K562 (cell line): ENCODE data around the gene MCCC2. TPM values are rescaled to one million over a fixed set of nuclear protein-coding genes. Genes with fewer than 3 reads are reported as not detected.

Source experiments
- ATAC-seq: fragments of 200-7000 bp; cut with Tn5 transposase; 3 replicates; pipeline ENCODE4 v1.9.1; 2020; ENCODE audit warnings: moderate library complexity
- BruUV-seq: library from RNA; stranded (reverse); fragments of 400-500 nt; replicated peaks from 2 replicates; lab custom pipeline; 2021; lab: Mats Ljungman, UMichigan
- CTCF ChIA-PET: fragments of 300-600 bp; formaldehyde crosslinking; extraction: SDS; loops from one replicate; lab custom pipeline; 2021; ENCODE audit warnings: low intra/inter-chr PET ratio; lab: Yijun Ruan, JAX
- POLR2A ChIA-PET: fragments of 300-600, 350-650 bp; sonication (Branson Sonifier 250); formaldehyde crosslinking; extraction: SDS; loops from one replicate; lab custom pipeline; 2021; ENCODE audit warnings: antibody characterized with exemption, inconsistent platforms; lab: Yijun Ruan, JAX
- DNase-seq, 4 experiments: peaks; one replicate each; pipeline versions ENCODE4 v3.0.0 to v3.0.0-alpha.2; 2011 to 2018; ENCODE audit warnings: low spot score in 3 of 4, mixed read lengths in 3 of 4; ENCODE audit errors: extremely low read depth in 1 of 4
- FAIRE-seq: peaks from 2 replicates; lab custom pipeline; 2011; peaks lifted over from hg19 to GRCh38; lab: Jason Lieb, UNC
- H2AFZ ChIP-seq: 2 replicates; pipeline ENCODE4 v1.6.0; 2011; ENCODE audit warnings: low read depth, low read length, control low read depth, inconsistent platforms
- H3K27ac ChIP-seq: fragments of 200-600 bp; 3 replicates; pipeline ENCODE4 v1.8.0; 2011; ENCODE audit warnings: low read depth, mild to moderate bottlenecking, control low read depth, inconsistent platforms, low read length, moderate library complexity, mixed read lengths; ENCODE audit errors: extremely low read depth
- H3K27me3 ChIP-seq, 2 experiments: fragments of 300-600 bp in 1 of 2; 2 replicates in 1 of 2; 3 replicates in 1 of 2; pipeline versions ENCODE4 v1.6.0 to v1.8.0; 2011; ENCODE audit warnings: inconsistent platforms in 2 of 2, low read length in 2 of 2, mild to moderate bottlenecking in 1 of 2, mixed read lengths in 1 of 2, moderate library complexity in 1 of 2; ENCODE audit not compliant: control insufficient read depth in 2 of 2, insufficient read depth in 2 of 2
- H3K36me3 ChIP-seq: fragments of 300-600 bp; 3 replicates; pipeline ENCODE4 v1.8.0; 2011; ENCODE audit warnings: mild to moderate bottlenecking, low read length, inconsistent platforms; ENCODE audit not compliant: control insufficient read depth, insufficient read depth
- H3K4me1 ChIP-seq, 2 experiments: fragments of 200-600 bp in 1 of 2; replicated peaks in 1 of 2; 2 replicates in 1 of 2; 3 replicates in 1 of 2; pipeline versions ENCODE4 v1.5.1 to v1.8.0; 2011; ENCODE audit warnings: inconsistent platforms in 2 of 2, low read length in 2 of 2, mild to moderate bottlenecking in 1 of 2, mixed read lengths in 1 of 2, moderate library complexity in 1 of 2; ENCODE audit not compliant: control insufficient read depth in 2 of 2, insufficient read depth in 2 of 2
- H3K4me2 ChIP-seq: 2 replicates; pipeline ENCODE4 v1.6.1; 2011; ENCODE audit warnings: low read length, control low read depth, inconsistent platforms, mixed read lengths; ENCODE audit not compliant: insufficient read depth
- H3K4me3 ChIP-seq: fragments of 200-600 bp; sonication (generic), shearing (Covaris generic); 2 replicates; pipeline ENCODE4 v1.5.1; 2016; ENCODE audit warnings: control low read depth, inconsistent platforms
- H3K79me2 ChIP-seq: fragments of 200-600 bp; 3 replicates; pipeline ENCODE4 v1.8.0; 2011; ENCODE audit warnings: low read length, inconsistent platforms; ENCODE audit not compliant: control insufficient read depth, insufficient read depth
- H3K9ac ChIP-seq, 2 experiments: 2 replicates each; pipeline versions ENCODE4 v1.6.0 to v1.6.1; 2011; ENCODE audit warnings: low read depth in 2 of 2, low read length in 2 of 2, control low read depth in 1 of 2, inconsistent platforms in 1 of 2, mild to moderate bottlenecking in 1 of 2, mixed read lengths in 1 of 2; ENCODE audit not compliant: insufficient read depth in 1 of 2
- H3K9me1 ChIP-seq: one replicate; pipeline ENCODE4 v1.6.0; 2011; ENCODE audit warnings: inconsistent platforms, mild to moderate bottlenecking, low read length, moderate library complexity; ENCODE audit not compliant: control insufficient read depth, insufficient read depth
- H3K9me3 ChIP-seq: replicated peaks from 2 replicates; pipeline ENCODE4 v1.5.1; 2011; ENCODE audit warnings: low read depth, low read length, inconsistent platforms; ENCODE audit not compliant: control insufficient read depth, insufficient read depth
- H4K20me1 ChIP-seq: replicated peaks from 2 replicates; pipeline ENCODE4 v1.6.1; 2011; ENCODE audit warnings: low read length, inconsistent platforms, mixed read lengths; ENCODE audit not compliant: control insufficient read depth, insufficient read depth
- ZBED1 ChIP-seq: IDR thresholded peaks from 2 replicates; pipeline ENCODE4 v1.6.1; 2014
- WGBS: fragments of 100-300 bp; shearing (Covaris generic); methylation state at CpG from one replicate; pipeline ENCODE4 v1.1.6; 2016; ENCODE audit warnings: low coverage, mixed read lengths; ENCODE audit not compliant: insufficient coverage; ENCODE audit errors: missing lambda C conversion rate; 5-methylcytosine and 5-hydroxymethylcytosine counted together
- in situ Hi-C: fragments of 300-500 bp; cut with MboI; formaldehyde crosslinking; loops from 4 replicates; pipeline ENCODE4 v1.15.0; 2018; ENCODE audit warnings: inconsistent platforms, mixed read lengths
- intact Hi-C: fragments of 100-400 bp; cut with micrococcal nuclease; formaldehyde crosslinking; loops from 2 replicates; pipeline ENCODE4 v1.14.2; 2022
- polyA plus RNA-seq, 8 experiments: library from polyadenylated mRNA; depleted of rRNA in 4 of 8; stranded (reverse) in 5 of 8; unstranded in 3 of 8; fragments of >200 nt; fragmentation: Nextera tagmentation in 2 of 8; fragmentation: Illumina TruSeq in 1 of 8; extraction: Ambion mirVana in 2 of 8; extraction: Trizol in 1 of 8; gene quantifications; 2 replicates each; pipeline versions ENCODE4 v1.2.1 to v1.2.3, GENCODE V29; 2011 to 2014; ENCODE audit warnings: inconsistent platforms in 1 of 8, missing spikeins in 1 of 8
- total RNA-seq, 7 experiments: library from RNA; depleted of rRNA in 6 of 7; stranded (reverse); fragments of >200 nt in 6 of 7; fragmentation: Illumina TruSeq in 2 of 7; extraction: Trizol in 2 of 7; gene quantifications; 2 replicates each; pipeline versions ENCODE4 v1.2.1 to v1.2.3, GENCODE V29; 2011 to 2021; ENCODE audit warnings: low replicate concordance in 1 of 7
- TF ChIP-seq, protein P1 (sequence below): IDR thresholded peaks from 3 replicates; pipeline ENCODE4 v1.6.1; 2011; ENCODE audit warnings: borderline replicate concordance, mild to moderate bottlenecking, moderate library complexity; ENCODE audit not compliant: insufficient read length; ENCODE audit errors: extremely low read depth

MCCC2 gene
- total and polyA plus RNA-seq, 9 of the 15 experiments (the other 6 are each of a cell fraction or from before 2014, with no cell fraction given), result 17.1 to 77.9 (median 52.5) TPM

DNA sequence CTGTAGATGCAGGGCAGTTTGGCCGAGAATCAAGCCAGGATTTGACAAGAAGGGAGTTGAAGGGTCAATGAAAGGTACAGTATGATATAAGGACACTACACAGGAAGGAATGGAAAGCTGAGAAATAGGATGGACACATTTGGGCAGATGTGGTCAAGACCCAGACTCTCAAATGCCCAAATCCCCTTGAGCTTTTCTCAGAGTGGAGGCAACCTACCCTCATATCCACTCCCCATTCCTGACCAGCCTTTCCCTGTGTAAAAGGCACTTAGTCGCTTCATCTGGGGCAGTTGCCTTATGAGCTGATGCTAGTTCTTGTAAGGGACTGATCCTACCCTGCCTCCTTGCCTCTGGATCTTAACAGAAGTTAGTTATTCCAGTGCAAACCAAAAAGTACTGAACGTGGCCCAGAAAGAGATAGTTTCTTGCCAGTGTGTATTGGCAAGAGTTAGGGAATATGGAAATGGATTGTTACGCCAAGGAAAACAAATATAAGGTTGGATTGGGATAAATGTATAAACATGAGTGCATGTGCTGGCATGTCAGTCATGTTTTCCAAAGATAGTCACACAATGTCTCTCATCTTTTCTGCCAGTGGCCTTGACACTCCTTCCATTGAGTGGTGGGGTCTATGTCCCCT is 4.1 kb upstream of the MCCC2 start:
- Histone ChIP-seq H3K27ac (no peak overlapping the region), H3K9ac (no peak overlapping the region), H3K4me2 (no peak overlapping the region), H2AFZ (no peak overlapping the region), H3K9me3 (no peaks in the 10 kb centered on the region), H3K4me1 (peaks cover 3 to 12% of the 10 kb centered on the region in 2 experiments; a peak in 4 of 5 replicates), H4K20me1 (no peaks in the 10 kb centered on the region), H3K4me3 (no peak overlapping the region), H3K27me3 (no peaks in the 10 kb centered on the region), H3K36me3 (no peaks in the 10 kb centered on the region), H3K79me2 (peaks cover 10% of the 10 kb centered on the region), H3K9me1 (no peaks in the 10 kb centered on the region)
- CTCF ChIA-PET, result no interaction called here
- BruUV-seq, result no TSS peak
- TF ChIP-seq ZBED1, result no peak
- TF ChIP-seq, protein P1, sequence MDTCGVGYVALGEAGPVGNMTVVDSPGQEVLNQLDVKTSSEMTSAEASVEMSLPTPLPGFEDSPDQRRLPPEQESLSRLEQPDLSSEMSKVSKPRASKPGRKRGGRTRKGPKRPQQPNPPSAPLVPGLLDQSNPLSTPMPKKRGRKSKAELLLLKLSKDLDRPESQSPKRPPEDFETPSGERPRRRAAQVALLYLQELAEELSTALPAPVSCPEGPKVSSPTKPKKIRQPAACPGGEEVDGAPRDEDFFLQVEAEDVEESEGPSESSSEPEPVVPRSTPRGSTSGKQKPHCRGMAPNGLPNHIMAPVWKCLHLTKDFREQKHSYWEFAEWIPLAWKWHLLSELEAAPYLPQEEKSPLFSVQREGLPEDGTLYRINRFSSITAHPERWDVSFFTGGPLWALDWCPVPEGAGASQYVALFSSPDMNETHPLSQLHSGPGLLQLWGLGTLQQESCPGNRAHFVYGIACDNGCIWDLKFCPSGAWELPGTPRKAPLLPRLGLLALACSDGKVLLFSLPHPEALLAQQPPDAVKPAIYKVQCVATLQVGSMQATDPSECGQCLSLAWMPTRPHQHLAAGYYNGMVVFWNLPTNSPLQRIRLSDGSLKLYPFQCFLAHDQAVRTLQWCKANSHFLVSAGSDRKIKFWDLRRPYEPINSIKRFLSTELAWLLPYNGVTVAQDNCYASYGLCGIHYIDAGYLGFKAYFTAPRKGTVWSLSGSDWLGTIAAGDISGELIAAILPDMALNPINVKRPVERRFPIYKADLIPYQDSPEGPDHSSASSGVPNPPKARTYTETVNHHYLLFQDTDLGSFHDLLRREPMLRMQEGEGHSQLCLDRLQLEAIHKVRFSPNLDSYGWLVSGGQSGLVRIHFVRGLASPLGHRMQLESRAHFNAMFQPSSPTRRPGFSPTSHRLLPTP, result no peak
- DNase-seq (no peak), FAIRE-seq (no peak), ATAC-seq (no peak)
- 39% methylated on average over 4 of the region's 4 CpGs for WGBS
- POLR2A ChIA-PET, result interaction anchor here (0.8 to 1.2 kb wide), 2 partner anchors 8 to 12 kb away, joined by 3 to 5 read pairs; no protein-coding TSS in a partner anchor
- intact Hi-C loops, result no loop called here
- in situ Hi-C loops, result no loop called here
